Transverse colon (tissue), 4 donors: ENCODE data around the gene AHSA1. TPM values are rescaled to one million over a fixed set of nuclear protein-coding genes. Genes with fewer than 3 reads are reported as not detected.

Experiments used
- DNase-seq: peaks from one replicate; pipeline ENCODE4 v3.0.0-alpha.2; 2019
- H3K27ac ChIP-seq, 4 donors: fragments of 200-600 bp; sonication (generic); 2 replicates each; pipeline ENCODE4 v1.5.1; 2016 to 2018; ENCODE audit warnings: inconsistent platforms in 4 of 4
- H3K27me3 ChIP-seq: fragments of 200-600 bp; sonication (generic); 2 replicates; pipeline ENCODE4 v1.5.1; 2017; ENCODE audit warnings: inconsistent platforms
- H3K36me3 ChIP-seq, 4 donors: fragments of 200-600 bp; sonication (generic); 2 replicates each; pipeline ENCODE4 v1.5.1; 2017 to 2019; ENCODE audit warnings: inconsistent platforms in 4 of 4
- H3K4me1 ChIP-seq, 4 donors: fragments of 200-600 bp; sonication (generic); 2 replicates each; pipeline ENCODE4 v1.5.1; 2017 to 2020; ENCODE audit warnings: inconsistent platforms in 4 of 4
- H3K4me3 ChIP-seq, 4 donors: fragments of 200-600 bp; sonication (generic); 1 replicate in 1 of 4; 2 replicates in 3 of 4; pipeline versions ENCODE4 v1.5.1 to v1.6.1; 2017 to 2019; ENCODE audit warnings: inconsistent platforms in 4 of 4
- H3K9me3 ChIP-seq, 2 donors: fragments of 200-600 bp; sonication (generic); 2 replicates each; pipeline ENCODE4 v1.5.1; 2017 to 2019; ENCODE audit warnings: inconsistent platforms in 2 of 2
- EP300 ChIP-seq: sonication (generic); formaldehyde crosslinking; IDR thresholded peaks from one replicate; pipeline ENCODE4 v1.6.1; 2017; ENCODE audit warnings: antibody characterized with exemption, low read depth
- POLR2A ChIP-seq: fragments of 450-650 bp; IDR thresholded peaks from one replicate; pipeline ENCODE4 v1.6.1; 2016; ENCODE audit warnings: antibody characterized with exemption, mild to moderate bottlenecking, moderate library complexity
- POLR2AphosphoS5 ChIP-seq, 3 donors: sonication (generic); formaldehyde crosslinking; IDR thresholded peaks; one replicate each; pipeline ENCODE4 v1.6.1; 2016; ENCODE audit warnings: antibody characterized with exemption in 3 of 3
- WGBS, 2 donors: methylation state at CpG; one replicate each; pipeline ENCODE4 v1.1.5; 2018; ENCODE audit warnings: low coverage in 1 of 2; 5-methylcytosine and 5-hydroxymethylcytosine counted together
- in situ Hi-C, 4 donors: fragments of 200-750 bp; cut with MboI; loops; one replicate each; pipeline versions ENCODE4 v1.15.0 to v1.15.1; 2017; ENCODE audit warnings: low sequenced_read_pairs in 3 of 4, low pct_ligation_motif_present in 1 of 4, low pct_unique_long_range_greater_than_20kb in 1 of 4
- intact Hi-C: fragments of 100-400 bp; cut with DNase I; formaldehyde crosslinking; loops from one replicate; pipeline ENCODE4 v1.15.1; 2023; ENCODE audit warnings: low total_unique reads
- small RNA-seq, 4 donors: library from RNA; depleted of rRNA; stranded (forward); fragments of <200 nt; gene quantifications; one replicate each; pipeline ENCODE3, GENCODE V24; 2016
- total RNA-seq, 4 donors: library from RNA; depleted of rRNA; stranded (reverse); fragments of >200 nt; gene quantifications; one replicate each; pipeline ENCODE4 v1.1.0, GENCODE V29; 2016
- TF ChIP-seq, protein P1 (sequence below), 5 experiments: fragments of 200-600 bp in 3 of 5; fragments of 450-650 bp in 2 of 5; sonication (generic) in 3 of 5; IDR thresholded peaks; 1 replicate in 2 of 5; 2 replicates in 3 of 5; pipeline ENCODE4 v1.5.1; 2016 to 2017; ENCODE audit warnings: antibody characterized with exemption in 5 of 5, inconsistent platforms in 3 of 5, mild to moderate bottlenecking in 2 of 5, moderate library complexity in 1 of 5

AHSA1 gene
- total RNA-seq, 4 donors from 2014 or later = 66.6 to 101 (median 87.5) TPM

DNA sequence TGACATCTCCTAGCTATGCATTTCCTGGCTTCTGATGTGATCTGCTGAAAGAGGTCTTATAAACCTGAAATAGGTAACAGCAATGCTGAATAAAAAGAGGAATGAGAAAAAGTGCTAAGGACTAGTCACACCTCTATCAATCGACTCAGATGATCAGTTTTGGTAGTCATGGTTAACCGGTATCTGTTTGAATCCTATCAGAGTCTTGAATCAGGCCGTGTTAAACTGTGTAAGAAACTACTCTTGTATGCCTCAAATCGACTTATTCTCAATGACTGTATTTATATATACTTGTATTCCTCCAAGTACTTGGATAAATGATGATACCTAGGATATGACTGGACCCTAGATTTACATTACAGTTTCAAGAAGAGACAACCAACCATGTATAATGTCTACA lies 51.5 kb downstream of the AHSA1 start:
- Histone ChIP-seq H3K27ac (no peak overlapping the region), H3K36me3 (peaks cover 0 to 23% (median 6%) of the 10 kb centered on the region in 4 donors), H3K27me3 (no peaks in the 10 kb centered on the region), H3K4me1 (no peaks in the 10 kb centered on the region), H3K9me3 (no peaks in the 10 kb centered on the region), H3K4me3 (no peak overlapping the region)
- intact Hi-C loops (no loop called here), in situ Hi-C loops (no loop called here)
- TF ChIP-seq POLR2AphosphoS5 (IDR thresholded peaks at IDR 0.05) = no peak
- TF ChIP-seq POLR2A = no peak
- TF ChIP-seq, protein P1, sequence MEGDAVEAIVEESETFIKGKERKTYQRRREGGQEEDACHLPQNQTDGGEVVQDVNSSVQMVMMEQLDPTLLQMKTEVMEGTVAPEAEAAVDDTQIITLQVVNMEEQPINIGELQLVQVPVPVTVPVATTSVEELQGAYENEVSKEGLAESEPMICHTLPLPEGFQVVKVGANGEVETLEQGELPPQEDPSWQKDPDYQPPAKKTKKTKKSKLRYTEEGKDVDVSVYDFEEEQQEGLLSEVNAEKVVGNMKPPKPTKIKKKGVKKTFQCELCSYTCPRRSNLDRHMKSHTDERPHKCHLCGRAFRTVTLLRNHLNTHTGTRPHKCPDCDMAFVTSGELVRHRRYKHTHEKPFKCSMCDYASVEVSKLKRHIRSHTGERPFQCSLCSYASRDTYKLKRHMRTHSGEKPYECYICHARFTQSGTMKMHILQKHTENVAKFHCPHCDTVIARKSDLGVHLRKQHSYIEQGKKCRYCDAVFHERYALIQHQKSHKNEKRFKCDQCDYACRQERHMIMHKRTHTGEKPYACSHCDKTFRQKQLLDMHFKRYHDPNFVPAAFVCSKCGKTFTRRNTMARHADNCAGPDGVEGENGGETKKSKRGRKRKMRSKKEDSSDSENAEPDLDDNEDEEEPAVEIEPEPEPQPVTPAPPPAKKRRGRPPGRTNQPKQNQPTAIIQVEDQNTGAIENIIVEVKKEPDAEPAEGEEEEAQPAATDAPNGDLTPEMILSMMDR (IDR thresholded peaks at IDR 0.05) = no peak
- no peak for TF ChIP-seq EP300
- no peak for DNase-seq
- WGBS, 2 donors = 83 to 84% methylated on average over 4 of the region's 4 CpGs

DNA sequence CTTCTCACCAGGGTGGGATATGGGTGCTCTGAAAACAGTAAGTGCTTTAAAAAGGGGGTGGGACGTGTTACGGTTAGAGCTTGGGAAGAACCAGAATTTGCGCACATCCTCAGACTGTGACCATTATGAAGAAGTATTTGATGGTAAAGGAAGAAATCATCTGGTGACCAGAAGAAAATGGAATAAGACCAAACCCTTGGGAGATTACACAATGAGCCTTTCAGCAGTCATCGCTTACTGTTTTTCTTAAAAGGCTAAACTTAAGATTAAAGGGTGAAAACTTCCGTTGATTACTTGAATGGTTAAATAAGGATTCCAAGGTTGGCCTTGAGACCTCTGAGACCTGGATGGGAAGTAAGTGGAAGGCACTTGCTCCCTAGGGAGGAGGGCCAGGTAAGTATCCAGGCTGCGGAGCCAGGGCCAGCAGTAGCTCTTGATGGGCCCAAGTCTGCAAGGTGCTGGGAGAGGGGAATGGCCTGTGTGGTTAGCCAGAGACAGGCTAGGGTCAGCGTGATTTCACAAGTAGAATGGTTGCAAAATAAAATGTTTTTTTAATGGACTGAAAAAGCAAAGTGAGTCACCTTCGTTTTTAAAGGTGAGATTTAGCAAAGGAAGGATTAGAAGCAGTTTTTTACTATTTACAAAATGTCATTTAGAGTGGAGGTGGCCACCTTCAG lies 53.7 kb downstream of the AHSA1 start:
- Histone ChIP-seq H3K4me1 (no peaks in the 10 kb centered on the region), H3K9me3 (no peaks in the 10 kb centered on the region), H3K27ac (no peak overlapping the region), H3K4me3 (no peak overlapping the region), H3K27me3 (no peaks in the 10 kb centered on the region), H3K36me3 (peaks cover 0 to 27% (median 8%) of the 10 kb centered on the region in 4 donors)
- in situ Hi-C loops = no loop called here
- intact Hi-C loops = no loop called here
- DNase-seq = no peak
- TF ChIP-seq POLR2A (no peak), POLR2AphosphoS5 (IDR thresholded peaks at IDR 0.05) (no peak), EP300 (no peak)
- TF ChIP-seq, protein P1 (IDR thresholded peaks at IDR 0.05) = no peak
- 92 to 93% methylated on average over 6 to 8 of the region's 8 CpGs for WGBS, 2 donors

DNA sequence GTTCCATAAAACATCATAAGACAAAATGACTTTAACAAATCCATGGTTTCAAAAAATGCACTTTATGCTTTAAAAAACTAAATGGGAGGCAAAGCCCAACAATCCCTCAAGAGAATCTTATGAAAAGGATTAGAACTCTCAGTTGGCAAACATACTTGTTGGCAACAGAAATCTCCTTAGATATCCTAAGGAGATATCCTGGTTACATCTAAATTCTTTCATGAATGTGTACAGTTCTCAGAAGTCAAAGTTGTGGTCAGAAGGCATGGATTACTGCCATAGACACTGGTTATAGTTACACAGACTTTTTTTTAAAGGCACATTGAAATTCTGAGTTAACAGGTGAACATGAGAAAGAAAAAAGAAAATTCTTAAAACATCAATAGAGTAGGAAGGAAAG lies 58.2 kb downstream of the AHSA1 start:
- in situ Hi-C loops (no loop called here), intact Hi-C loops (loop anchor here (5.0 kb wide), 1 partner anchor 1134 kb away; no protein-coding TSS in a partner anchor)
- H3K27ac ChIP-seq = no peak overlapping the region
- DNase-seq = no peak
- no peaks in the 10 kb centered on the region for H3K27me3 ChIP-seq
- H3K36me3 ChIP-seq = peaks cover 0 to 42% (median 20%) of the 10 kb centered on the region in 4 donors
- H3K9me3 ChIP-seq = no peaks in the 10 kb centered on the region
- H3K4me1 ChIP-seq = no peaks in the 10 kb centered on the region
- TF ChIP-seq POLR2AphosphoS5 (IDR thresholded peaks at IDR 0.05) (no peak), EP300 (no peak), POLR2A (no peak)
- TF ChIP-seq, protein P1 (IDR thresholded peaks at IDR 0.05) = no peak
- H3K4me3 ChIP-seq = no peak overlapping the region

Small RNA genes within 50 kb of the gene (small RNA-seq; reads per million reads assigned to genes)
- gene RF00404 = 0 reads per million in 4 donors

Other genes with a start within 250 kb of the AHSA1 start
- 1 to 10 TPM in 1 of 4 donors, under 1 TPM in 1, not detected in 2; 0.64 to 1.4 TPM for gene NGB, start 186.9 kb upstream of the AHSA1 start, total RNA-seq
- 10 to 100 TPM; 12.0 to 77.4 (median 24.9) TPM for gene POMT2, start 137.2 kb upstream of the AHSA1 start, total RNA-seq
- 10 to 100 TPM in 3 of 4 donors, 1 to 10 TPM in 1; 1.5 to 40.7 (median 19.7) TPM for gene GSTZ1, start 137.1 kb upstream of the AHSA1 start, total RNA-seq
- gene TMED8, start 81.0 kb upstream of the AHSA1 start, total RNA-seq = 1 to 10 TPM; 4.9 to 9.2 (median 6.2) TPM
- gene SAMD15, start 80.7 kb upstream of the AHSA1 start, total RNA-seq = under 1 TPM in 2 of 4 donors, not detected in 2; 0.16 to 0.41 TPM
- 1 to 10 TPM in 3 of 4 donors, under 1 TPM in 1; 0.68 to 2.2 (median 1.4) TPM for gene NOXRED1, start 34.6 kb upstream of the AHSA1 start, total RNA-seq
- gene VIPAS39, start 492 bp upstream of the AHSA1 start, total RNA-seq = 10 to 100 TPM in 3 of 4 donors, 1 to 10 TPM in 1; 8.0 to 21.6 (median 18.0) TPM
- under 1 TPM in 1 of 4 donors, not detected in 3; 0.27 TPM for gene ISM2, start 40.7 kb downstream of the AHSA1 start, total RNA-seq
- 10 to 100 TPM; 14.5 to 51.3 (median 35.8) TPM for gene SPTLC2, start 158.5 kb downstream of the AHSA1 start, total RNA-seq
- 10 to 100 TPM in 2 of 4 donors, 1 to 10 TPM in 2; 5.2 to 15.6 (median 10.4) TPM for gene ALKBH1, start 249.9 kb downstream of the AHSA1 start, total RNA-seq